IMR-90 (cell line): ENCODE results near the gene FBRS. TPM values are rescaled to one million over a fixed set of nuclear protein-coding genes. Genes with fewer than 3 reads are reported as not detected.

Source experiments
- CEBPB ChIP-seq: IDR thresholded peaks from 2 replicates; pipeline ENCODE4 v1.6.1; 2012; ENCODE audit warnings: low read depth, low read length, improper control_type of control experiment
- CHD1 ChIP-seq: IDR thresholded peaks from 2 replicates; pipeline ENCODE4 v1.6.1; 2012; ENCODE audit warnings: low read depth, low read length, improper control_type of control experiment
- MXI1 ChIP-seq: IDR thresholded peaks from 2 replicates; pipeline ENCODE4 v1.6.1; 2012; ENCODE audit warnings: low read depth, mild to moderate bottlenecking, low read length, moderate library complexity, borderline replicate concordance
- NFE2L2 ChIP-seq: fragments of 150-350 bp; IDR thresholded peaks from 2 replicates; pipeline ENCODE4 v1.6.1; 2016; ENCODE audit warnings: low read depth, mild to moderate bottlenecking, low read length
- RFX5 ChIP-seq: IDR thresholded peaks from 2 replicates; pipeline ENCODE4 v1.8.0; 2012; ENCODE audit warnings: low read depth, mild to moderate bottlenecking, low read length, moderate library complexity
- SMC3 ChIP-seq: fragments of 150-350 bp; IDR thresholded peaks from 2 replicates; pipeline ENCODE4 v1.6.1; 2016; ENCODE audit warnings: low read depth, mild to moderate bottlenecking, antibody characterized with exemption, low read length, moderate library complexity
- polyA plus RNA-seq, 3 experiments: library from polyadenylated mRNA; depleted of rRNA; stranded (reverse); fragments of >200 nt; gene quantifications; 2 replicates each; pipeline ENCODE4 v1.2.3, GENCODE V29; 2012; ENCODE audit warnings: low replicate concordance in 1 of 3
- total RNA-seq: library from RNA; depleted of rRNA; stranded (reverse); fragments of >200 nt; gene quantifications from 2 replicates; pipeline ENCODE4 v1.2.3, GENCODE V29; 2012

The FBRS gene
- total and polyA plus RNA-seq, 2 of the 4 experiments (the other 2 are of a cell fraction): 2.0 to 22.4 TPM

DNA sequence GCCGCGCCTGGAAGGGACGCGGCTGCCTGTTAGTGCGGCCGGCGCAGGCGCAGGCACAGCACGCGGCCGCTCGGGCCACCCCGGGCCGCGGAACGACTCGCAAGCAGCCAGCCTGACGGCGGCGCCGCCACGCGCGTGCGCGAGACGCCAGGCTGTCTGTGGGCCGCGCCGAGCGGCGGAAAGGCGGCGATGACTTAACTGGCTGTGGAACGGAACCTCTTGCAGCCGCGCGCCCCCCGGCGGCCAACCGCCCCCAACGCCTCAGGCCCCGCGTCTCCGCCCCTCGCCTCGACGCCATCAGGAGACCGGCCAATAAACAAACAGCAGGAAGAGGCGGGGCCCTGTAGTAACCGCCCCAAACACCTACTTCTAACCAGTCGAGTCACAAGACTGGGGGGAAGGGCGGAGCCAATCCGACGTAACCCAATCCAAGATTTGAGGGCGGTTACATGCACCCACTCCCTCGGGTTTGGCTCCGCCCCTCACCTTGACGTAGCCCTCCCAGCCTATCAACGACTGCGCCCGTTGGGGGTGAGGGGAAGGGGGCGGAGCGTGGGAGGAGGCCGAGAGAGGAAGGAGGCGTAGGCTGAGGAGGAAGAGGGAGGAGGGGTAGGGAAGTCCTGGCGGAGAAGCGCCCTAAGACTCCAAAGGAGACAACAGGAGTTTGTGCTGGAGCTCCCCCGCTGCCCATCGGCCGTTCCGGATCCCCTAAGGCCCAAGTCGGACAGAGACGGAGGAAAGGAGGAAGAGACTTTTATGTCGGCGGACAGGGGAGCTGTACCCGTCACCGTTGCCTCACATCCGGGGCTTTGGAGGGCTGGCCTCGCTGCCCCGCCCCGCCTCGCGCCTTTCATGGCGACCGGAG, at the start of gene FBRS (continued):
- peak; percentile 81 for TF ChIP-seq CEBPB
- TF ChIP-seq SMC3: peak; percentile 50
- TF ChIP-seq NFE2L2: no peak
- TF ChIP-seq CHD1: no peak
- no peak; the same call in none of the 2 replicates for TF ChIP-seq MXI1
- TF ChIP-seq RFX5: no peak; the same call in 1 of the 2 replicates
